ENCODE data around the gene LAMC1.

The LAMC1 gene

GRCh38 chr1:183152180-183152579 lies 129.0 kb downstream of the LAMC1 start:
- no peak for FAIRE-seq

- FAIRE-seq = no peak
Observed at GRCh38 chr1:183155939-183156338, 132.7 kb downstream of the LAMC1 start.

GRCh38 chr1:183159960-183160359 lies 136.7 kb downstream of the LAMC1 start:
- FAIRE-seq = no peak

- no peak for FAIRE-seq
Observed at GRCh38 chr1:183161391-183161790, 138.2 kb downstream of the LAMC1 start.

- no peak for FAIRE-seq
Observed at GRCh38 chr1:183163316-183163715, 140.1 kb downstream of the LAMC1 start.

- FAIRE-seq = no peak
Observed at GRCh38 chr1:183164340-183164739, 141.1 kb downstream of the LAMC1 start.

- no peak for FAIRE-seq
Observed at GRCh38 chr1:183164963-183165362, 141.7 kb downstream of the LAMC1 start.

- FAIRE-seq = no peak
Observed at GRCh38 chr1:183165456-183165855, 142.2 kb downstream of the LAMC1 start.

- FAIRE-seq = no peak
Observed at GRCh38 chr1:183166454-183166853, 143.2 kb downstream of the LAMC1 start.

- no peak for FAIRE-seq
Observed at GRCh38 chr1:183167676-183168075, 144.5 kb downstream of the LAMC1 start.

GRCh38 chr1:183168308-183168707 lies 145.1 kb downstream of the LAMC1 start:
- no peak for FAIRE-seq

GRCh38 chr1:183173828-183174227 lies 150.6 kb downstream of the LAMC1 start:
- FAIRE-seq = no peak

- FAIRE-seq = no peak
Observed at GRCh38 chr1:183175631-183176030, 152.4 kb downstream of the LAMC1 start.

- no peak for FAIRE-seq
Observed at GRCh38 chr1:183178545-183178944, 155.3 kb downstream of the LAMC1 start.

- FAIRE-seq = no peak
Observed at GRCh38 chr1:183179033-183179432, 155.8 kb downstream of the LAMC1 start.

- FAIRE-seq = no peak
Observed at GRCh38 chr1:183180218-183180617, 157.0 kb downstream of the LAMC1 start.

- no peak for FAIRE-seq
Observed at GRCh38 chr1:183180634-183181056, 157.4 kb downstream of the LAMC1 start.

- FAIRE-seq = no peak
Observed at GRCh38 chr1:183185941-183186490, 162.8 kb downstream of the LAMC1 start, which contains the start of gene LAMC2. TSS of gene LAMC2 (plus strand) at chr1:183186264. CDS start at chr1:183186353, 89 bp downstream.

- FAIRE-seq = peak; percentile 31
Observed at GRCh38 chr1:183186841-183187240, 163.6 kb downstream of the LAMC1 start.

GRCh38 chr1:183188240-183188639 lies 165.0 kb downstream of the LAMC1 start:
- FAIRE-seq = no peak

- FAIRE-seq = no peak
Observed at GRCh38 chr1:183191833-183192232, 168.6 kb downstream of the LAMC1 start.

GRCh38 chr1:183193963-183194525 lies 170.8 kb downstream of the LAMC1 start:
- FAIRE-seq = no peak

GRCh38 chr1:183194527-183195141 lies 171.4 kb downstream of the LAMC1 start:
- no peak for FAIRE-seq

- no peak for FAIRE-seq
Observed at GRCh38 chr1:183195142-183195574, 171.9 kb downstream of the LAMC1 start.

Data from colon (tissue), 2 donors.